Measurements from ENCODE around the gene ATP11A. TPM values are rescaled to one million over a fixed set of nuclear protein-coding genes. Genes with fewer than 3 reads are reported as not detected.
"Not testable (repeated sequence)": the region's sequence is repeated elsewhere in the genome, so short reads cannot be mapped to it uniquely, and the experiment has no call there.

Gene ATP11A
- total and polyA plus RNA-seq, 2 experiments from 2014 or later: 4.9 to 5.0 TPM

DNA sequence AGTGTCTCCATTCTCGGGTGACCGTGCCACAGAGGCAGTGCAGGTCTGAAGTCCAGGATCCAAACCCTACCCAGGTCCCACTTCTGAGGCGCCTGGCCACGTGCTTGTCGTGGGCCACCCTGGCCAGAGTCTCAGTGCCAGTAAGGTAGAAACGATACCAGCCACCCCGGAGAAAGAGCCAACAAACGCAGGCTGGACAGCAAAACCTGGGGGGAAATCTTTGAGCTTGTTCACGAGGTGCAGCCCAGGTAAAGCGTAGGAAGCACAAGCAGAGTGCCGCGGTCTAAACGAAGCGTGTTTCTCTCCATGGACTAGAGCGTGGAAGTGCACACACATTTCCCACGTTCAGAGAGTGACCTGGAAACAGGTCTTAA is 95.6 kb downstream of the ATP11A start:
- 91% methylated on average over 16 of the region's 16 CpGs for WGBS, 2 experiments (ENCODE audit: low coverage in 1 of 2, low lambda C conversion rate in 2 of 2, missing lambda C conversion rate in 2 of 2)

DNA sequence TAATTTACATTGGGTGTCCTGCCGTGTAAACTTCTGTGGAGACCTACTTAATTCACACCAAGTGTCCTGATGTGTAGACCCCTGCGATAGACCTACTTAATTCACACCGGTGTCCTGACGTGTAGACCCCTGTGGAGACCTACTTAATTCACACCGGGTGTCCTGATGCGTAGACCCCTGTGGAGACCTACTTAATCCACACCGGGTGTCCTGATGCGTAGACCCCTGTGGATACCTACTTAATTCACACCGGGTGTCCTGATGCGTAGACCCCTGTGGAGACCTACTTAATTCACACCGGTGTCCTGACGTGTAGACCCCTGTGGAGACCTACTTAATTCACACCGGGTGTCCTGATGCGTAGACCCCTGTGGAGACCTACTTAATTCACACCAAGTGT is 97.0 kb downstream of the ATP11A start:
- 91 to 97% methylated on average over 7 to 14 of the region's 14 CpGs for WGBS, 2 experiments (ENCODE audit: low coverage in 1 of 2, low lambda C conversion rate in 2 of 2, missing lambda C conversion rate in 2 of 2)
- H4K20me1 ChIP-seq (ENCODE audit: insufficient read depth); DNase-seq; H3K4me2 ChIP-seq (ENCODE audit: unreplicated experiment); H3K79me2 ChIP-seq (ENCODE audit: insufficient read depth); H3F3A ChIP-seq (ENCODE audit: insufficient read depth); H3K9me2 ChIP-seq (ENCODE audit: insufficient read depth); H3K27me3 ChIP-seq (replicated peaks; ENCODE audit: insufficient read depth); in situ Hi-C loops (cut with MboI); H3K9me3 ChIP-seq (ENCODE audit: low read depth); H3K4me3 ChIP-seq; H3K9ac ChIP-seq; H3K27ac ChIP-seq; H3K4me1 ChIP-seq (ENCODE audit: insufficient read depth); H2AFZ ChIP-seq; H3K36me3 ChIP-seq (ENCODE audit: low read depth): not testable (repeated sequence)

More for the DNA sequence above, 95.6 kb downstream of the ATP11A start:
- no peaks in the 10 kb centered on the region for H4K20me1 ChIP-seq (ENCODE audit: insufficient read depth)
- H3K9me3 ChIP-seq (ENCODE audit: low read depth): no peaks in the 10 kb centered on the region
- no peak overlapping the region for H3K4me3 ChIP-seq
- no peaks in the 10 kb centered on the region for H3K79me2 ChIP-seq (ENCODE audit: insufficient read depth)
- no peak overlapping the region for H3K9ac ChIP-seq
- no peaks in the 10 kb centered on the region for H3F3A ChIP-seq (ENCODE audit: insufficient read depth)
- no peaks in the 10 kb centered on the region for H3K9me2 ChIP-seq (ENCODE audit: insufficient read depth)
- no peak for DNase-seq
- no peaks in the 10 kb centered on the region for H3K4me1 ChIP-seq (ENCODE audit: insufficient read depth)
- H3K27me3 ChIP-seq (replicated peaks; ENCODE audit: insufficient read depth): no peaks in the 10 kb centered on the region
- H3K27ac ChIP-seq: no peak overlapping the region
- no peaks in the 10 kb centered on the region for H3K36me3 ChIP-seq (ENCODE audit: low read depth)
- H3K4me2 ChIP-seq (ENCODE audit: unreplicated experiment): no peak overlapping the region
- H2AFZ ChIP-seq: no peak overlapping the region
- TF ChIP-seq EZH2 (IDR thresholded peaks at IDR 0.05; ENCODE audit: insufficient read depth, poor library complexity, severe bottlenecking): no peak
- no peak for TF ChIP-seq EZH2phosphoT487 (IDR thresholded peaks at IDR 0.05; ENCODE audit: insufficient read depth, low read depth)
- in situ Hi-C loops (cut with MboI): no loop called here

DNA sequence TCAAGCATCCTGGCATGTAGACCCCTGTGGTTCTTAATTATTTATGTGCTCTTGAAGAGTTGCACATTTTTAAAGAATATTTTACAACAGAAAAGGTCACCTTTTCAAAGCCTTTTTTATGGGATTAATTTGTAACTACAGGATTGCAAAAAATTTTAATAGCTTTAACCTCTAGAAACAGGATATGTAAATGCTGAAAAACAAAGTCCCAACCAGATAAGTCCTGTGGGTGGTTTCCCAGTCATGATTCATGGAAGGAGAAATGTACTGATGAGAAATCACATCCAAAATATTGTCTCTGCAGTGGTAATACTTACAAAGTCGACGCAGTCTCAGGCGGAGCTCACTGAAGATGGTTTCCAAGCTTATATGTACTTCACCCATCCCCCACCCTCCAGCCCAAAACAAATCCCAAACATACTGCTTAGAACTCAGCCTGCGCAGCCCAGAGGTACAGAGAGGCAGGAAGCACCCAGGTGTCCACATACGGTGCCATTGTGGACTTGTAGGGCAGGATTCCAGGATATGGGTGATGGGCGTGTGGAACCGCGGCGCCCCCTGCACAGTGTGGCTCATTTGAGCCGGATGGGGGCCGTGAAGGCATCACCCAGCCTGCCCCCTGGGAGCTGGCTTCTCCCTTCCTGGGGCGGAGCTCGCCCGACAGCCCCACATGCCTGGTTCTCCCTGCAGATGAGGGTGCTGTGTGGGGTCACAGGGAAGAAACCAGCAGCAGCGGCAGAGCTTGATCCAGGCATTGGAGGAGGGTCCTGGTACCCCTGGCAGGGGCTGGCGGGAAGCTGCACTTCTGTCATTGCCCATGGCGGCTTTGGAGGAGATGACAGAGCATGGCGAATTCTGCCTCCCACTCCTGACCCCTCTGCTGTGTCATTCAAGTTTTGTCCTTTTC is 101.2 kb downstream of the ATP11A start:
- Histone ChIP-seq H3K27ac (no peak overlapping the region), H3K9me2 (ENCODE audit: insufficient read depth) (no peaks in the 10 kb centered on the region), H4K20me1 (ENCODE audit: insufficient read depth) (no peaks in the 10 kb centered on the region), H3K9ac (no peak overlapping the region), H3K36me3 (ENCODE audit: low read depth) (no peaks in the 10 kb centered on the region), H2AFZ (no peak overlapping the region), H3K4me3 (no peak overlapping the region), H3K27me3 (replicated peaks; ENCODE audit: insufficient read depth) (no peaks in the 10 kb centered on the region), H3F3A (ENCODE audit: insufficient read depth) (no peaks in the 10 kb centered on the region), H3K9me3 (ENCODE audit: low read depth) (no peaks in the 10 kb centered on the region), H3K79me2 (ENCODE audit: insufficient read depth) (no peaks in the 10 kb centered on the region), H3K4me1 (ENCODE audit: insufficient read depth) (no peaks in the 10 kb centered on the region), H3K4me2 (ENCODE audit: unreplicated experiment) (no peak overlapping the region)
- no peak for TF ChIP-seq EZH2 (IDR thresholded peaks at IDR 0.05; ENCODE audit: insufficient read depth, poor library complexity, severe bottlenecking)
- no peak for TF ChIP-seq EZH2phosphoT487 (IDR thresholded peaks at IDR 0.05; ENCODE audit: insufficient read depth, low read depth)
- in situ Hi-C loops (cut with MboI): no loop called here
- 97 to 98% methylated on average over 17 to 18 of the region's 18 CpGs for WGBS, 2 experiments (ENCODE audit: low coverage in 1 of 2, low lambda C conversion rate in 2 of 2, missing lambda C conversion rate in 2 of 2)
- peak; percentile 6 for DNase-seq

DNA sequence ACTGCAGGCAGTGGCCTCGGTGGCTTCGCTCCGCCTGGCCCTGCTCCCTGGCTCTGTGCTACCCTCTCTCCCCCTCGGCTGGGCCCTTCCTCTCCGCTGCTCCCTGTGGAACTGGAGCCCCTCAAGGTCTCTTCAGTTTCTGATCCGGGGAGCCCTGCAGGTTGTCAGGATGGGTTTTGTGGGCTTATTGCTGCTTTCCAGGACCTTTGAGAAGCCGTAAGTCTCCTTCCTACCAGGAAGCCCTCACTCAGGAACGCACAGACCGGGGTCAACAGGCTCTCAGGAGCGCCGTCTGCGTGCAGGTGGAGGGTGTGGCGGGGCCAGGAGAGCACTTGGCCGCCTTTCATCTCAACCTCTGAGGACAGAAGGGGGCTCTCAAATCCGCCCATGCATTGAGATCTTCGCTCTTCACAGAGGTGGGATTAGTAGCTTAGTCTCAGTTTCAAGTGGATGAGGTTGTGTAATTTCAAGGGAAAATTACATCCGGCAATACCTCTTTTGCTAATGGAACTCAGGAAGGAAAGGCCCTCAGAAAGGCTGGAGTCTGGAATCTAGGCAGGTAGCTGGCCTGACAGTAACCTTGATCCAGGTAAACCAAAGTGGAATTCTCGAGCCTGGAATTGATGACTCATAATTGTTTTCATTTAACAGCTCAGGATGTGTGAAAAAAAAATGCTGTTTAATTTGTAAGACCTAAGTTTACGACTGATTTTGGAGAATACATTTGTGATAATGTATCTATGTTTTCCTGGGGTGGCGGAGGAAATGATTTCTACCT is 102.0 kb downstream of the ATP11A start:
- no peak for DNase-seq
- H3K36me3 ChIP-seq (ENCODE audit: low read depth): no peaks in the 10 kb centered on the region
- WGBS, 2 experiments (ENCODE audit: low coverage in 1 of 2, low lambda C conversion rate in 2 of 2, missing lambda C conversion rate in 2 of 2): 94 to 95% methylated on average over 20 of the region's 20 CpGs
- TF ChIP-seq EZH2 (IDR thresholded peaks at IDR 0.05; ENCODE audit: insufficient read depth, poor library complexity, severe bottlenecking) (no peak), EZH2phosphoT487 (IDR thresholded peaks at IDR 0.05; ENCODE audit: insufficient read depth, low read depth) (no peak)
- no peaks in the 10 kb centered on the region for H3F3A ChIP-seq (ENCODE audit: insufficient read depth)
- H3K9ac ChIP-seq: no peak overlapping the region
- no peaks in the 10 kb centered on the region for H3K79me2 ChIP-seq (ENCODE audit: insufficient read depth)
- H3K4me3 ChIP-seq: no peak overlapping the region
- no peak overlapping the region for H2AFZ ChIP-seq
- H4K20me1 ChIP-seq (ENCODE audit: insufficient read depth): no peaks in the 10 kb centered on the region
- H3K27me3 ChIP-seq (replicated peaks; ENCODE audit: insufficient read depth): no peaks in the 10 kb centered on the region
- no peak overlapping the region for H3K4me2 ChIP-seq (ENCODE audit: unreplicated experiment)
- no peaks in the 10 kb centered on the region for H3K9me3 ChIP-seq (ENCODE audit: low read depth)
- H3K27ac ChIP-seq: no peak overlapping the region
- in situ Hi-C loops (cut with MboI): no loop called here
- no peaks in the 10 kb centered on the region for H3K4me1 ChIP-seq (ENCODE audit: insufficient read depth)
- H3K9me2 ChIP-seq (ENCODE audit: insufficient read depth): no peaks in the 10 kb centered on the region
